HG03280 (cell line): ENCODE measurements around the gene RAD23B.
"Not testable (repeated sequence)": the region's sequence is repeated elsewhere in the genome, so short reads cannot be mapped to it uniquely, and the experiment has no call there.

ENCODE experiments used
- ATAC-seq: cut with Tn5 transposase; IDR thresholded peaks from one replicate; pipeline ENCODE4 v1.9.1; 2021; ENCODE audit warnings: mild to moderate bottlenecking, moderate library complexity; ENCODE audit not compliant: unreplicated experiment

The RAD23B gene

GRCh38 chr9:107282759-107283622 is at the start of gene RAD23B:
Gene RAD23B (plus strand): TSS chr9:107283279. CDS start chr9:107283630, 351 bp downstream.
- ATAC-seq, result peak; percentile 89

- no peak for ATAC-seq
Observed at GRCh38 chr9:107235765-107236442, 47.2 kb upstream of the RAD23B start.

- no peak for ATAC-seq
Observed at GRCh38 chr9:107237873-107238272, 45.2 kb upstream of the RAD23B start.

GRCh38 chr9:107239474-107239873 is 43.6 kb upstream of the RAD23B start:
- ATAC-seq, result no peak

- ATAC-seq, result no peak
Observed at GRCh38 chr9:107240260-107240659, 42.8 kb upstream of the RAD23B start.

- ATAC-seq, result no peak
Observed at GRCh38 chr9:107242073-107243030, 40.7 kb upstream of the RAD23B start.

GRCh38 chr9:107243742-107244141 is 39.3 kb upstream of the RAD23B start:
- peak; percentile 79 for ATAC-seq

- ATAC-seq, result no peak
Observed at GRCh38 chr9:107246259-107247254, 36.5 kb upstream of the RAD23B start.

GRCh38 chr9:107248714-107249113 is 34.4 kb upstream of the RAD23B start:
- no peak for ATAC-seq

GRCh38 chr9:107249131-107249533 is 33.9 kb upstream of the RAD23B start:
- no peak for ATAC-seq

- no peak for ATAC-seq
Observed at GRCh38 chr9:107249665-107250285, 33.3 kb upstream of the RAD23B start.

- ATAC-seq, result no peak
Observed at GRCh38 chr9:107251756-107252322, 31.2 kb upstream of the RAD23B start.

GRCh38 chr9:107258919-107259318 is 24.2 kb upstream of the RAD23B start:
- ATAC-seq, result no peak

- not testable (repeated sequence) for ATAC-seq
Observed at GRCh38 chr9:107259751-107260313, 23.2 kb upstream of the RAD23B start.

- ATAC-seq, result peak; percentile 97
Observed at GRCh38 chr9:107260437-107261081, 22.5 kb upstream of the RAD23B start.

- ATAC-seq, result no peak
Observed at GRCh38 chr9:107261106-107261505, 22.0 kb upstream of the RAD23B start.

- ATAC-seq, result no peak
Observed at GRCh38 chr9:107263289-107263688, 19.8 kb upstream of the RAD23B start.
